Ramos (cell line): ENCODE measurements around the gene PDGFC.

Experiments used
- in situ Hi-C: fragments of 300-500 bp; cut with MboI; formaldehyde crosslinking; loops from one replicate; pipeline ENCODE4 v1.14.3; 2022; ENCODE audit warnings: low sequenced_read_pairs; ENCODE audit not compliant: unreplicated experiment

PDGFC gene

DNA sequence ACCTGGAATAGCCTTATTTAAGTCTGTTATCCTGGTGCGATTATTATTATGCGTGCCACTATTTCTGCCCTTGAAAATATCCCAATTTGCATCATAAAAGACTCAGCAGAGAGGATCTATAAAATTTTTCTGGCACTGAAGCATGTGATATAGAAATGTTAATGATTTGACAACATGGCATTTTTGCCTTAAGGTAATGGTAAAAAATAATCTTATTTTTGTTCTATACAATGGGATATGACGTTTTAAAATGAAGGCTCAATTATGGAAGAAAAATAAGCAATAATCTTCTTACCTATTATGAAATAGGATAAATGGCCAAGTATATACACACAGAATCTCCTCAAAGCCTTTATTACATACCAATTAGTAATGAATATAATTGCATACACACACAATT lies 113.5 kb downstream of the PDGFC start:
- in situ Hi-C loops = no loop called here

DNA sequence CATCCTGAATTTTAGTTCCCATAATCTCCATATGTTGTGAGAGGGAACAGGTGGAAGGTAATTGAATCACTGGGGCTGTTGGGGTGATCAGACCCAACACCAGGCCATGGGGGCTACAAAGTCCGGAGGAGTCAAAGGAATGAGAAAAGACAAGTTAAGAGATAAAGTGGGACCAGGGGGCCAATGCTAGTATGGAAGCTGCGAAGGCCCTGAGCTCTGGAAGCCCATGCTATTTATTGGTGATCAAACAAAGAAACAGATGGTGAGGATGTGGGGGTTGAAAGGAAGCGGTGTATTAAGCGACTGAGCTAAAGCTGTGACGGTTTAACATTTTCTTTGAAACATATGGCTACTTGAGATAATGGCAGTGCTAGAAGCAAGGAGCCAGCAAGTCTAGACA lies 132.8 kb downstream of the PDGFC start:
- in situ Hi-C loops = no loop called here

DNA sequence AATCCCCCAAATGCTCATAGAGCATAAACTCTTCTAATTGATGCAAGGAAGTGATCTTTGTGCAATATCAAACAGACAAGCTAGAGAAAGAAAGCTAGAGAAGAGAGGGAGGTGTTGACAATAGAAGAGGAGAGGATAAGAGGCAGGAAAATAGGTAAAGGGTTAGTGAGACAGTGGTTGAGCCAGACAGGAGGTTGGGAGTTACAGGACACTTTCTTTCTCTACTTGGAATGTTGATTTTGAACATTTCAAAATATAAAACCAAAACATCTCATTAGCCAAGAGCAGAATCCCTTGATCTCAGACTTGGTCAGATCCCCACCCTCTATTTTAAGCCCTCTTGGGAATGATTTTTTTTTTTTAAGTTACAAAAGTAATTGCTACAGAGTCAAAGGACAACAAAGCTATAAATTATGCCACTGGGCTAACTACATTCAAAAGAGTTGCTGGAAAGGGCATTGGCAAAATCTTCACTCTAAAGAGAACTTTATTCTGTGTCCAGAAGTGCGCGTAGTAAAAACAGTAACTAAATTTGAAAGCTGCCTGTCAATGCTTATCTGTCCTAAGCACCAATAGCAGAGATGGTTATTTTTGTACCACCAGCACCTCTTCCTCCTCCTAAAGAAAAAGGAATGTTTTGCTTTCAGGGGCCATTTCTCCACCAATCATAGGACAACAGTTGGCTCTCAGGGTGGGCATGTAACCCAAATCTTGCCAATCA lies 133.8 kb downstream of the PDGFC start:
- in situ Hi-C loops = no loop called here

DNA sequence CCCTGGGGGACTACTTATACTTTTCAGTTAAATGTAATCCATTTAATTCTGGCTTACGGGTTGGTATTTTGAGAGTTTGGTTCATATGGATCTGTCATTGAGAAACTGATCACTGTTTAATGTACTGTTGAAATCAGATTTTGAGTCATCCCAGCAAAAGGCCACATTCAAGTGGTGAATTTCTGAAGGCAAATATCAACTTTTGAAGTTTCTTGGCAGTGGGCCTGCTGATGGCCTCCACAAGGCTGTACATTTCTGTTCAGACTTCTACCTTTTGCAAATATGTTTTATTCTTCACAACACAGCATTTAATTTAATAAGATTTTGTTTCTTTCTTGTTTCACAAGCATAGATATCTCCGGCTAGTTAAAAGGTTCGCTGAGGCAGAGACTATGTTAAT lies 138.7 kb downstream of the PDGFC start:
- in situ Hi-C loops = no loop called here

DNA sequence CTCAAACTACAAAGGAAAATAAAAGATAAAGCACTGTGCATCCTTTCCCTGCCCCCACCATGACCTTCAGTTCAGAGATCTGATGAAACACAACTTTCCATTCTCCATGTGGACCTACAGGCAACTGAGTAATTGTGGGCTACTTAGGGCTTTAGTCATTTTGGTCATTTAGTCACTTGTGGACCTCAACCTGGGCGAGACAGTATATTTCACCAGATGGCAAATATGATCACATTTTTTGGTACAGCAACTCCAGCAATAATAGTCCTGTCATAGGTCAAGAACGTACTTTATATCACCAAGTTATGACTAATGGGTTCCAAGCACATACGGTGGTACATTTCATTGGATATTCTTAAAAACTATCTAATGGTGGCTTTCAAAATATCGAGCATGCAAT lies 141.2 kb downstream of the PDGFC start:
- in situ Hi-C loops = no loop called here

DNA sequence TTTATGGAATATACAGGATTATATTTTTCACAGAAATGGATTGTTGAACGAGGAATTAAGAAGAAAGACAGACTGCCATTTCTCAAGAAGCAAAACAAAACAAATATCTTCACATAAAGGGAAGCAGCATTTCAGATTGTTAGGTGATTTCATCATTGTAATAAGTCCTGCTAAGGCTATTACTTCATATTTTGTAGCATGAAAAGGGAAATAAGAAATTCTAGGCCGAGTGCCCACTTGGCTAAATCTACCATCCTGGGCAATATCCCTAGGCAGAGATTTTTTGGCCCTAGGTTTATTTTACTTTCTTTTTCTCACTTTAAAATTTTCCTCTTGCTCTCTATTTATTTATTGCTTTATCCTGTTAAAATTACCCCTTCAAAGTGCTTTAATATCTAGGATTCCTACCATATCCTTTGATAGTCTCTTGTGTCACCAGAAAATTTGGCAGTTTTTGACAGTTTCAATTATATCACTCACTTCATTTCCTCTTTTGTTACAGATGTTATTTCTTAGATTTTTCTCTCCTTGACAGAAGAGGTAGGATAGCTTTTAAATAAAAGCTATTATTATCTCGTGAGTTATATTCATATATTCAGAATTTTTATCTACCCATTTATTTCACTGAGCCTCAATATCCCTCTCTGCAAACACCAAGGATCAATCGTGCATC lies 142.3 kb downstream of the PDGFC start:
- in situ Hi-C loops = no loop called here

DNA sequence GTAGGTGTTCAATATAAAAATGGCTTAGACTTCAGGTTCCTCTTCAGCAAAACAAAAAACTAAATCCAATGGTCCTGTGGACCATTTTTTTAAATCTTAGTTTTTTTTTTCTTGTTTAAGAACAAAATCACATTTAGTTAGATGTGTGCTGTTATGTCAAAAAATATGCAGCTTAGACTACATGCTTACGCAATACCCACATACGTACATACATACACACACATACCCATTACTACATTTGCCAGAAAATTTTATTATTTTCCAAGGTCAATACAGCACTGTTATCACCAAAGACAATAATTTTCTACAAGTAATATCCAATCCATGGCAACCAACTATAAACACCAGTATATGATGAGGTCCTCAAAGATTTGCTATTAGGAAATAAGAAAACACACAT lies 144.1 kb downstream of the PDGFC start:
- in situ Hi-C loops = no loop called here

DNA sequence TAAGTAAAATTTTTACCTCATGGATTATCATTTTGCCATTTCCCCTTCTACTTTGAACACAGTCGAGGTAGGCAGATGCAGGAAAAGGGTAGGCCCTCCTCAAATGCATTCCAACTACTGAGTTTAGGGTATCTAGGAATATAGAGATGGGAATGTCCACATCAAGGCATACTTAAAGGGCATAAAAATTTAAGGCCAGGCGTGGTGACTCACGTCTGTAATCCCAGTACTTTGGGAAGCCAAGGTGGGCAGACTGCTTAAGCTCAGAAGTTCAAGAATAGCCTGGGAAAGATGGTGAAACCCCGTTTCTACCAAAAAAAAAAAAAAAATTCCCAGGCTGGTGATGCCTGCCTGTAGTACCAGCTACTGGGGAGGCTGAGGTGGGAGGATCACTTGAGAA lies 146.5 kb downstream of the PDGFC start:
- in situ Hi-C loops = no loop called here

DNA sequence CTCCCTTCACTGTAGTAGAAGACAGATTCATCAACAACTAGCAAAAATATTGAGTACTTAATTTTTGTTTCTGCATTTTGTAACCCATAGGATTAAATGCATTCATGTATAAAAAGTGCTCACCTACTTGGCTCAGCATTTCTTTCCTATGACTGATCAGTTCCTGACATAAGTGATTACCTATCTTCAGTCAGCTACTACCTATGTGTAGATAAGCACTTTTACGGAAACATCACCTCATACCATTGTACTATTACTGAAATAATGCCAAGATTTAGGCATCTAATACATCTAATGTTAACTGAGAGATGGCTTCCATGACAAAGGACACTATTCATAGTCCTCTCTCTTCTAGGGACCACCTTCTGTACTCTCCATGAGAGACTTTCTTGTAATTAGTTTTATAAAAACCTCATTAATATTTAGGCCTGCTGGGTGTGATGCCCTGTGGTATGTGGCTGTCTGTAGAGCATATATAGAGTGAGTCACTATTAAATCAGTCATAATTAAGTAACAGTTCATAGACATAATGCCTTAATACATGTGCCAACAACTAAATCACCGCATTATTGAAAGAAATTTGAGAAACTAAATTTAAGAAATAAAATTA lies 147.0 kb downstream of the PDGFC start:
- in situ Hi-C loops = no loop called here

DNA sequence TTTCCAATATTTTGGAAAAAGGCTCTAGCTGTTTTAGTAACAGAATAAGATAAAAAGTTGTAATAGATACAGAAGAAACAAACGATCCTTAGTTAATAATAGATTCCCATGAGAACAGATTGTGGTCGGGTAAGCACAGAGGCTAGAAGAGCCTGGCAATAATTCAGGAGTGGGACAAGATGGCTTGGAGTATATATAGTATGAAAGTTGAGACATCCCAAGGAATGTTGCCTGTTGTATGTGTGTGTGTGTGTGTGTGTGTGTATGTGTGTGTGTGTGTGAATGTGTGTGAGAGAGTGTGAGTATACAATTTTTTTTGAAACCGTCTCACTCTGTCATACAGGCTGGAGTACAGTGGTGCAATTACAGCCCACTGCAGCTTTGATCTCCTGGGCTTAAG lies 150.7 kb downstream of the PDGFC start:
- in situ Hi-C loops = no loop called here

DNA sequence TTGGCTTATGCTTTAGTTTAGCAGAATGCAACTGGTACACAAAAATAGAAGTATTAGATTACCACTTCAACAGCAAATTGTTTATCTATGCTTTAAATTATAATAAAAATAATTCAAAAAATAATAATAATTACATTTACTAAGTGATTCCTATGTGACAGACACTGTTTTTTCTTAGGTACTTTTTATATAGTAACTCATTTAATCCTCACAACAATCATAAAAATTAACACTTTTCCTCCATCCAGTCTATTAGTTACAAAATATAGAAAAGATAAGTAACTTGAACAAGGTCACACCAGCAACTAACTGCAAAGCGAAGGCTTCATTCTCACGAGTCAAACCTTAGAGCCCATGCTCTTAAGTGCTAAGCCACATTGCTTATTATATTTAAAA lies 155.2 kb downstream of the PDGFC start:
- in situ Hi-C loops = no loop called here

DNA sequence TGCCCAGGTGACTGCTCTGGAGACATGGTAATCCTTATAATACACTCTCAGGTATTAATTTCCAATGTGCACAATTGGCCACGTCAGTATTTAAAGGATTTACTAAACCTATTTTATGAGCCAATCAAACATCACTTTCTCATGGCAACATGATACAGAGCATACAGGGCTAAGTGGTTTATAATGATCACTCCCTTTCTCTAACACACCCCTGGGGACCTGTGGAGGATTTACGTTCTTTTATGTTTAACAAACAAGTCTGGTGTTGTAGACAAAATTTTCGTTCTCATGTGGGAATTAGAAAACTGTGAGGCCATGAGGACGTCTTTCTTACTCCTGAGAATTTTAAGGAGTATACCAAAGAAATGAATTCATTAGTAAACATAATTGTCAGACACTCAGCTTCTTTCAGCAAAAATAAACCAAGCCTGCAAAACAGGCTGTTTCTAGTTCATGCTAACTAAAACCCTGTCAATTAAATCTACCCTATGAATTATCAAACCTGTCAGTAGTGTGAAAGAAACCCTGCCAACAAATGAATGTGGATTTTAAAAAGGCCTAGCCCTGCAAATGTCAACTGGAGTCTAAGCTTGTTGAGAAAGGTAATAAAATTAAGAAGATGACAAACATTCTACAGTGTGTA lies 155.8 kb downstream of the PDGFC start:
- in situ Hi-C loops = no loop called here

DNA sequence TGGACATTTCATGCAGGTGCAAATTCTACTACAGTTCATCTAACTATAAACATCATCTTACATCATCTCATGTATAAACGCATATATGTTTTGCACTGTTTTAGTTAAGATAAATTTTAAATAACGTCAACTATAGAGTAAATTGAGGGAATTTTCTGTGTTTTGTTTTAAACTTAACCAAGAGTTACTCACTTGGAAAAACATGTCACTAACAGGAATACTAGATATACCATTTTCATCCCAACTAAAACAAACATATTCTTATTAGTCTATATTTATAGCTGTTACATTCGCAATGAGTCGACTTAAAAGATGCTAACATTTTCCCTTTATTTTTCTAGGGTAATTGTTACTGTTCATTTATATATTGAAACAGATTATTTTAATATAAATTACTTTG lies 159.6 kb downstream of the PDGFC start:
- in situ Hi-C loops = no loop called here

DNA sequence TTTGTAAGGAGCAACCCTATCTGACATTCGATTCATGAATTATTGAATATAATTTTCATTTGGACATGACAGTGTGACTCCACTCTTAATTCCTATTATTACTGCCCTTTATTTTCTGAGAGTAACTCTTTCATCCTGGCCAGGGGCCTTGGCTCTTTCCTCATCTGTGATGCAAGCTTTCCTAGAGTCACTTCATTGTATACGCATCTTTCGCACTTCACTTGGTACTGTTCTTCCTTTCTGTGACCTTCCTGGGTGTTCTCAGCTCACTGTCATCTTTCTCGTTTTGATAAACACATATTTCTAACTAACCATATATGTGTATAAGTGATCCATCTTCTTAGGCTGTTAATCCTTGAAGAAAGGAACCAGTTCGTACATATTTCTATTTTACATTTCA lies 160.3 kb downstream of the PDGFC start:
- in situ Hi-C loops = no loop called here

DNA sequence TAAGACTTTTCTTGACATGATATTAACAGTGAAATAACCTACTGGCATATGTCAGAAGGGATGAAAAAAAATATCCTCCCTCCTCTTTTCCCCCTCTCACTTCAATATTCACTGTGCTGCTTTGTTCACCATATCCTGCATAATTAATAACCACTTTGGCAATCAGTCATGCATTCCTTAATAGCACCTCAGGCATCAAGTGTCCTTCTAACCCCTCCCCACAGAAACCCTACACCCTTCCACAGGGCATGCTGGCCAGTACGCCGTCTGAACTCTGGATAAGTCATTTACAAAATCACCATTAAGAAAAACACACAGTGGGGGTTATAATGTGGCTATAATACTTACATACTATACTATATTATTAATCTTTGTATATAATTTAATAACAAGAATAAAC lies 165.9 kb downstream of the PDGFC start:
- in situ Hi-C loops = no loop called here

DNA sequence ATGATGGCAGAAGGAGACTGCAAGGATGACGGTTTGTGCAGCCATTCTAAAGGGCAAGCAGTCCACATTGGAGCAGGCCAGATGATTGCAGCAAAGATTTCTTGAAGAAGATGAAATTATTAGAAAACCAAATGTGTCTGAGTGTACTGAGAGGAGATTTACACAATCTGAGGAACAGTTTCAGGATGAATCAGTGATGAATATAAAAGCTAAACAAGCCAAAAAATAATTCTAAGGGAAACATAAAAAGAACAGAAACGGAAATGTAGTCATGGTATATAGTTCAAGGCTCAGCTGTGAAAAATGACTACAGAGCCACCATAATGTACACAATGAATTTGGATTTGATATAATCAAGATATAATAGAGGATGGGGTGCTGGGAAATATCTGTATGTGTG lies 168.5 kb downstream of the PDGFC start:
- in situ Hi-C loops = no loop called here

DNA sequence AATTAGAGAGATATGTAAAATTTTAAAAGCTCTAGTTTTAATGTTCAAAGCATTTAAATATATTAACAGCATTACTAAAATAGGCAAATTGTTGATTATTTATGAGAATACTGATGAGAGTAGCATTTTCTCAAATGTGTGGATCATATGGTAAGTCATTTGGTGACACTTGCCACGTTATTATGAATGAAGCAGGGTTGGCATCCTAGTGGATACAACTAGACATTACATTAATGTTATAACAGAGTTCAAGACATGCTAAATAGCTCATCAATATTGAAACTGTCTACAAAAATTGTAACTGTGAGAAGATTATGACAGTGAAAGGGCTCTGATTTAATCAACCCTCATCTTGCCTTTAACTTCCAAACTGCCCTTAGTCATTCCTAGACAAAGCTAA lies 171.1 kb downstream of the PDGFC start:
- in situ Hi-C loops = no loop called here

DNA sequence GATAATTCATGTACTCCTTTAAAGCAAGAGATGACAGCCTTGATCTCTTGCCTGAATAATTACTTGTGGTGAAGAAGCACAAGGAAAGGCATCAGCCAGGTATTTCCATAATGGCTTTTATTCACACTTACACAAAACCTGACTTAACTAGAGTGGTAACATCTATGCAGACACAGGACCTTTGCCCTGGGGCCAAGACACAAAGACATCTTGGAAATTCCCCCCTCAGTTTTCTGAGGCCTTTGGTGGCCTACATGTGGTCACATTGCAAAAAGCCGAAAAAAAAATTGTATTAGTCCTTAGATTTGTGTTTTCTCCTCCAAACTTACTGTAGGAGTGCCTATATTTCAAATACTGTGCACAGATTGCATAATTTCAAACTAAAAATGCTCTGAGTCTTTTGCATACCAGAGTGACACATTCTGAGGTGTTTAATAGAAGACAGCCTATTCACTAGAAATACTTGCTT lies 172.4 kb downstream of the PDGFC start:
- in situ Hi-C loops = no loop called here

DNA sequence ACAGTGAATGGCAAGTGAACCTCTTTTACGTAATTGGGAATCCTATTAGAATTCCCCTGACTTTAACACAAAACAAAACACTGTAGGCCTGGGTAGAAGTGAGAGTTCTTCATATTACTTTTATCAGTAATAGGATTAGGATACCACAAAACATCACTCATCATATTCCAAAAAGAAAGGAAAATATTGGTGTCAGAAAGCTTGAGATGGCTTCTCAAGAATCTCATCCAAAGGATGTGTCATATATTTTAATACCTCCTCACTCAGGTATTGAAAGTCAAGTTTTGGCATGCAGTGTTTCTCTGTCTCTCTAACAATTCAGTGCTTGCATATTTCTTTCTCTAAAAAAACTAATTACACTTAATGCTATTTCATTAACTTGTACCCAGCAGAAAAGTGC lies 173.2 kb downstream of the PDGFC start:
- in situ Hi-C loops = no loop called here

DNA sequence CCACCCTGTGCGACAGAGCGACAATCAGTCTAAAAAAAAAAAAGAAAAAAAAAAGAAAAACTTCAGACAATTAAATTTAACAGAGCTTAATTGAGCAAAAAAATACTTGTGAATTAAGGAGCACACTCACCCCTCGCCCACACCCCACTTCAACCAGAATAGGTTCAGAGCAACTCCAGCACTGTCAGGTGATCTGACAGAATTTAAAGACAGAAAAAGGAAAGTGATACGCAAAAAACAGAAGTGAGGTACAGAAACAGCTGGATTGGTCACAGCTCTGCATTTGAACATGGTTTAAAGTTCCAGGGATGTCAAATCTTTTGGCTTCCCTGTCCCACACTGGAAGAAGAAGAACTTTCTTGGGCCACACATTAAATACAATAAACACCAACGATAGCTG lies 174.4 kb downstream of the PDGFC start:
- in situ Hi-C loops = no loop called here

DNA sequence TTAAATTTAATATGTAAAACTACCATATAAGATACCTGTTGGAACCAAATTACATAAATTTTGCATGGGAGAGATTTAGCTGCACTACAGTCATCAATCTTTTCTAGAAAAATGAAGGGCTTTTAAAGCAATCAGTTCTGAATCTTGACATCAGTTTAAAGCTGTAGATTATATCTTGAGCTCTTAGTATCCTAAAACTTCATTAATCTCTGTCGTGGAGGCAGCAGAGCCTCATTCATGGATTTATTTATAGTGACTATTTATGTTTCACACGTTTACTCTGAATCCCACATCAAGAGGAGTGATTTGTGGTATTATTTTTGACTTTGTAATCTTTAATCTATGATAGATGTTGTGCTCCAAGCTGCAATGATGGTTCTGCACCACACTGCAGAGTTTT lies 175.9 kb downstream of the PDGFC start:
- in situ Hi-C loops = no loop called here
